Inferior parietal cortex (tissue), 1 donor: Measurements from ENCODE around the gene SEMA3D.

Source experiments
- DNase-seq: peaks from one replicate; pipeline ENCODE4 v3.0.0-alpha.2; 2016; ENCODE audit errors: extremely low spot score

SEMA3D gene

DNA sequence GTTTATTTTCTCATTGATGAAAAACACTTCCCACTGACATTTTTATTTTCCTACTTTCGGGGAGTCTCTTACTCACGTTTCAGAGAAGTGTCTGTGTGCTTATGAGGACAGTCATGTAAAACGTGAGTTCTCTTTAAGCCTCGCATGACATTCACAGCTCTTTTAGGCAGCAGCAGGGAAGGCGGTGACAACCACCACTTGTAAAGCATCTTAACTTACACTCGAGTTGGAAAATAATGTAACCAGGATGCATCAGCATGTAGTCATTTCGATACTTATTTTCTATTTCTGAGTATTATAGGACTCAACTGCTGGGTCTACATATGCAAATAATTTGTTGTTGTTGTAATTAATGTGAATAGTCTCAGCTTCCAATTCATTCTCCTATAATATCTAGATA lies 153.6 kb downstream of the SEMA3D start:
- no peak for DNase-seq

DNA sequence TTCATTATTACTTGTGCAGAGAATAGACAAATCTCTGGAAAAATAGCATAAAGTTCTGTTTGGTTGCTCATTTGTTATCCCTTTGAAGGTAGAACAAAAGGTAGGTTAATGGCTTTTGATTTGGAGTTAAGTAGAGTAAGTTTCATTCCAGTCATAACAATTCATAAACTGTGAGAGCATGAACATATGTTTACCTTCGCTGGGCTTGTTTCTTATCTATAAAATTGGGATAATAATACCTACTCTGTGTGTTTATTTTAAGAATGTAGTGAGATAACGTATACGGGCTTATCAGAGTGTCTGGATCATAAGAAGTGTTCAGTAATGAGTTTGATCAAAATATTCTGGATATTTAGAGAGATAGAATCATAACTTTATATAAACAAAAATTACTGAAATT lies 155.4 kb downstream of the SEMA3D start:
- no peak for DNase-seq

DNA sequence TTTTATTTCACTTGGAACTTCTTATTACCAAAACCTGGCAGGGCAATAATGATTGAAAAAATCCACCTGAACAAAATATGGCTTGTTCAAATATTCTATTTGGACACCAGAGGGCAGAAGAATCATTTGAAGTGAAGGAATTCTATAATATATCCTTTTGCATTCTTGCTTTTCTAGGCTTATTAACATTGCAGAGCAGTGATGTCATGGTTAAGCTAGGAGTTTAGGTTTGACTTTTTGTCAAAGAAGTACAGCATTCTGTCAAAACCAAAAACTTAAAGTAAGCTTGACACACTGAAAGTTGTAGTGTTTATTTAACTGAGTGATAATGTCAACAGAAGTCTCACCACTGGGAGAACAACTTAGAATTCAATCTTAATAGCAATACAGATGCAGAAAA lies 156.0 kb downstream of the SEMA3D start:
- DNase-seq, result peak; percentile 67

DNA sequence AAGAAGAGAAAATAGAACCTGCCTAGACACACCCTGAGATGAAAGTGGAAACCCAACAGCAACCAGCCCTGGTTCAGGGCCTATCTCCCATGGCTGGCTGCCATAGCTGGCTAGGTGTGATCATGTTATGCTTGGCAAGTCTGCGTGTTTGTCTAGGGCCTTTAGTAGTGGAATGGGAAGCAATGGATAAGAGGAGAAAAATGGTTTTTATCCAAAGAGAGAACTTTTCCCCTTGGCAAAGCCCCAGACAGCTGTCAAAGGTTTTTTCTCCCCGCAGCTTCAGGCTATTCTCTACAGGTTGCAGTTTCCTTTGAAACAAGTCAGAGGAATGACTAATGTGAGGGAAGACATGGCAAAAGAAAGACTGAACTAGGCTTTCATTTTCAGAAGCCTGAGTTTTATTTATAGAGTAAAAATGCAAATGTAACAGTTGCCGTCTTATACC lies 161.5 kb downstream of the SEMA3D start:
- DNase-seq, result no peak

DNA sequence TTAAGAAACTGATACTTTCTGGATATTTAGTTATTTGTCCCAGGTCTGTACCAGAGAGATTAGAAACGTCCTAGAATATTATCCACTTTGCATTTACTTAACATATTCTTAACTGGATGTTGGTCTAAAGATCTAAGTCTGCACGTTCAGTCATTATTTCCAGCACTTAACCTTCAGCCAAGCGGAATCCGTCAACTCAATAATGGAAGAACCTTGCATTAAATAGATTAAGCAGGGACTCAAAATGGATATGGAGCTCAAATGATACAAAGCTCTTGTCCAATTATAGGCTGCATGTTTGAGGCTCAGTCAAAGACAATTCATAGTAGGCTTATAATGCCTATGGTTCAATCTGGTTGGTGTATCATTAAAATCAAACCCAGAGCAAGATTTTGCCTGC lies 162.9 kb downstream of the SEMA3D start:
- no peak for DNase-seq

DNA sequence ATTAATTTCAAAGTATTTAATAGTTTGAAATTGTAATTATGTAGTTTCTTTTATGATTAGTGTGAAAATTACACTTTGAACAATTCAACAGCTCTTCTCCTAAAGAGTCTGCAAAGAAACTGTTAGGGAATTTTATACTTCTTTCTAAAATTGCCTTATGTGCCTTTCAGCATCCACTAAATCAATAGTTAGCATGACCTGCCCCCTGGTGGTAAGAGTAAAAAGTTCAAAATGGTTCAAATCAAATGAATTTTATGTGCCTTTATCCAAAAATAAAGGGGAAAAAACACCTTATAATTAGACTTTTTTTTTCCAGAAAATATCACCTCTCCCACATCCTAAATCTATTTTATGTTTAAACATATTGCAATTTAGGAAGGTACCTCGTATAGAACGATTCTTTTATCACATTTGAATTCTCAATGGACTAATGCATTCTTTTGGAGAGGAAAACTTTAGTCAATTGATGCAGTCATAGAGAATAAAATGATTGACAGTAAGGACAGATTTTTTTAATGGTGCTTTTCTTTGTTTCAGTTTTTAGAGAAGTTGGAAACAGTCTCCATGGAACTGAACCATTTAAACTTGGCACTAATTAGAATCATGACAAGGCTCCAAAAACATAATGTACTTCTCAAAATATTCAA lies 163.7 kb downstream of the SEMA3D start:
- DNase-seq, result peak; percentile 92

DNA sequence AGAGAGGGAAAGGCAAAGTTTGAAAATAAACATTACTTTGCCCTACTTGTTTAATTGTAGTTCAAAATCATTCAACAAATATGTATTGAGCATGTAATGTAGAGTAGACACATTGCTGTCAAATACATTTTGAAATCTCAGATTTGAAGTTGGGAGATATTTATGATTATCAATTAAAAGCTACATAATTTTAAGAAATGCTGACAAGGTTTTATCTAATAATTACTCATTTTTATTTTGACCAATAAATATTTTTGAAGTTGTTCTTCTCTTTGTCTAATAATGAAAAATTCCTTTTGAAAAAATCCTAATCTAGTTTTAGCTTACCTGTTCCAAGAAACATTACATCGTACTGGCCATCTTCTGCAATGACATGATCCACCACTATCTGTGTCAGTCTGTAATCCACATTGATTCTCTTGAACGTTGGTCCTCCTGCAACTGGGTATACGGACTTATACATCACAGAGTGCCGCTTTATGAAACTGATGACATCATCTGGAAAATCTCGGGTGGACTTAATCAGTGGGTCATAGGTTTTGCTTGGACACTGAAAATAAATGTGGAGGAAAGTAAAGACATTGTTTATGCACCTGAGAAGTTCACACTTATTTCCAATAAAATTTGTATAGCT lies 164.7 kb downstream of the SEMA3D start:
- no peak for DNase-seq

DNA sequence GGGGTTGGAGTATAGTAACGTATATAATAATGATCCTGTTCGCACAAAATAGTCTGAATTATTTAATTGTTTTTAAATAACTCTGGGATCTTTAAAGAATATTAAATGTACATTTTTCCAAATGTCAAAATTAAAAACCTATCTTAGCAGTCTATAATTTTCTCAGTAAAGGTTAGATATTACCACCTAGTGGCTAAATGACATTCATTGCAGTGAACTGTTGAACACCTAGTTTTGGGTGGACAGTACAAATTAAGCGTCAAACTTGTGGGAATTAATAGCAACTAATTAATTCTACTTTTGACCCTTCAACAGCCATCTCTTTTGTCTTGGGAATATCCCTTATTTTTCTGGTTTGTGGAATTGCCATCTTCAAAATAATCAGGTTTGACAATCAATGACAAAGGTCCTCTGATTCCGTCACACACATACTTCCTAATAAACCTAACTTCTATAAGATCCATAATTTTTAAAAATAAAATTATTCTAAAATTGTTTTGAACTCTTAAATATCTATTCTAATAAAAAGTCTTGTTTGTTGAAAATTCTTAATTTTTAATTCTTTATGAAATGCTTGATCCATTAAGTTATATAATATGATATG lies 165.7 kb downstream of the SEMA3D start:
- no peak for DNase-seq

DNA sequence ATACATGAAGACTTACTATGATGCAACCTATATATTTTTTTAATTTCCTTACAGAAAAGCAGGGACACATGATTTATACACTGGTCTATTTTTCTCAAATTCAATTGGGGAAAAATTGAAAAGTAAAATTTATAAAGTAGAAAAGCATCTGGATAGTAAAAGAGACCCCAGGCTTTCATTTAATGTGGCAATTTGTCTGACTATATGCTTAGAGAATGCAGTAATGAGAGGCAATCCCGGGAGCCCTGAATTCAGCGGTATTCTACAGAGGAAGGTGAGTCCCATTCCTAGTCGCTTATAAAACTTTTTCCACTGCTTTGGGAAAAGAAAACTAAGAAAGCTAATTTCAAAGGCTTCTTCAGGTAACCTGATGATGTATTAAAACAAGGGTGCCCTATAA lies 167.1 kb downstream of the SEMA3D start:
- DNase-seq, result no peak

DNA sequence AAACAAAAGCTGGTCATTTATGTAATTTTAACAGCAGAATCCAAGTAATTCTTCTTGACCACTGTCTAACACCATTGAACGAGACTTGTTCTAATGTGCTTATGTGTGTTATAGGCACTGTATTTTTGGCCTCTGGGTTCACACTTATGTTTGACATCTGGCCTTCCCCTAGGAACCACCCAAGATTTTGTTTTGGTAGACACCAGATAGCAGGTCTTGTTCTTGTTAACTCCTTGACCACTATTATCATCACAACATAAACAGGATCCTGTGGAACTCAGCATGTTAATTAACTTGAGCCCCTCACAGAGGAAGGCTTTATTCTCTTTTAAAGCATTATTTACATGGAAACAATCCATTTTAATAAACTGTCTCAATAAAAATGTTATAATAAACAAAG lies 167.7 kb downstream of the SEMA3D start:
- DNase-seq, result no peak

DNA sequence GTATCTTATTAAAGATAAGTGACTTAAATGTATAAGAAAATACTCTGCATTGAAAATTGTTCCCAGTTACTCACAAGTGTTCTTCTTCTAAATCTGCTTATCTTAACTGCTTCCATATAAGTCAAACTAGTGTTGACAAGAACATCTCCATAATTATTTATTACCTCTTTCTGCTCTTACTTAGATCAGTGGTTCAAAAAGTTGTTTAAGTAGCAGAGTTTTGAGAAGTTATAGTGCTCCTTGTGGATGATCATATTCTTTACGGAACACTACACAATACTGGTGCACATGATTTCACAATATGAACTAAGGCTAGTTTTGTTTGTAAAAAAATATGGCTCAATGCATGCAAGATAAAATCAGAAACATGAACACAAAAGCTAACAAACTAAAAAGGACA lies 168.4 kb downstream of the SEMA3D start:
- no peak for DNase-seq

DNA sequence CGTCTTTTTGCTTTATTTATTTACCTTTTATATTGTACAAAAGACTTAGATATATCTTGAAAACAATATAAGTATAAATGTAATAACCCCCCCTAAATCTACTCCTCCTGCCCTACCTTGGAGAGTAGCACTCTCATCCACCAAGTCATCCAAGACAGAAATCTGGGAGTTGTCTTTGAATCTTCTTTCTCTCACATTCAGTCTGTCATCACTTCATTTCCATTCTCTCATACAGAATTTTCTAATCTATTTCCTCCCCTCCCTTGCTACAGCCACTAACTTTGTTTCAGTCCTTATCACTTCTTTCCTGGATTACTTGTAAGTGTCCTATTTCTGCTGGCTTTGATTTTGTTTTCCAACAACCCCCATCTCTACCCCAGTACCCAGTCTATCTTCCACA lies 170.6 kb downstream of the SEMA3D start:
- DNase-seq, result no peak

DNA sequence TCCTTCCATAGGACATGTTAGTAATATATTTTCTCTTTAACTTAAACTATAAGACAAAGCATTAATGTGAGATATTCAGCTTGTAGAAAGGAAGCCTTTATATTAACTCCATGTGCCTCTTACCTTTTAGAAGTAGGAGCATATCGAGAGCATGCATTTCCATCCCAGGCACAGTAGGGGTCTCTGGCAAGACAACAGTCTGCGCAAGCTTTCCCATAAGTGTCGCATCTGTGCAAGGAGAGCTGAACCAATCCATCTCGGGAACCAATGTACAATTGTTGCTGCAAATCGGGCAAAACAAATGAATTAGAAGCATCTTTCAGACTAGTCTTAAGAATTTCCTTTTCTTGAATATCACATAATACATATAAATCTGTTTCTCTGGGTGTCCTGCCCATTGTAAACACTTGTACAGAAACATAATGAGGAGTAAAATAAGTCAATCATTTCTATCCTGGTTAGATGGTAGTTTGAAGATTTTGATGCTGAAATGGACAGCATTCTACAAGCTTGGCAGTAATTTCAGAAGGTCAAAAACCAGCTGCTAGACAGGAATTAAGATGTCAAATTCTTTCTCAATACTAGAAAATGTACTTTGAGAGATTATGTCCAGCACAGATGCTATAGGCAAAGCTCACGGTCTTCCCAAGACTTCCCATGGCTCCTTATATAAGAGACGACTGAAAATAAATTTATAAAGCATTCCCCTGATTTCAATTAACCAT lies 171.8 kb downstream of the SEMA3D start:
- no peak for DNase-seq

DNA sequence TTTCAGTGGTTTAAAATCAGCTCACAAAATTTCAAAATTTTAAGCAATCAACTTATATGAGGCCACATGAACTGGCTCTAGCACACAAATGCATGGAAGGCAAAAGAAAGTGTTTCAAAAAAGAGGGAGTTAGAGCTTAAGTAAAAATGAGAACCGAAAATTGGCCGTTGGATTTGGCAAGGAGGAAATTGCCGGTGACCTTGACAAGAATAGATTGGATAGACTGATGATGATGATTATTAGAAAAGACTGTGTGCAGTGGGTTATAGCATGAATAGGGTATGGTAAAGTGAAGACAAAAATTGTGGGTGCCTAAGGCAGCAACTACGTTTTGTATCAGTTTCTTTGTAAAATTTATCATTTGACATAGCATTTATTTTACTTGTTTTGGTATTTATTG lies 175.7 kb downstream of the SEMA3D start:
- DNase-seq, result no peak

DNA sequence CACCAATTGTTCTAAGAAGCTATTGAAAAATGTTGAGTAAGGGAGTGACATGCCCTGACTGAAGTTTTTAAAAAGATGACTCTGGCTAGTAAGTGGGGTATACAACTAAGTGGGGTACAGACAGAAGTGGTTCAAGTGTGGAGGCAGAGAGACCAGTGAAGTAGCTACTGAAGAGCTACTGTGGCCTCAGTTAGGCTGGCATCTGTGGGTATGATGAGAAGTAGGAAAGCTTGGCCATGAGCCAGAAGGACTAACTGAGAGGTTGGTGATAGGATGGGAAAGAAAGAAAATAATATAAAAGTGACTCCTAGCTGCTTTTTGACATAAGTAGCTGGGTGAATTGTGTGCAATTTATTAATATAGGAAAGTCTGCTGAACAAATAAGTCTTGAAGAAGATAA lies 176.6 kb downstream of the SEMA3D start:
- no peak for DNase-seq

DNA sequence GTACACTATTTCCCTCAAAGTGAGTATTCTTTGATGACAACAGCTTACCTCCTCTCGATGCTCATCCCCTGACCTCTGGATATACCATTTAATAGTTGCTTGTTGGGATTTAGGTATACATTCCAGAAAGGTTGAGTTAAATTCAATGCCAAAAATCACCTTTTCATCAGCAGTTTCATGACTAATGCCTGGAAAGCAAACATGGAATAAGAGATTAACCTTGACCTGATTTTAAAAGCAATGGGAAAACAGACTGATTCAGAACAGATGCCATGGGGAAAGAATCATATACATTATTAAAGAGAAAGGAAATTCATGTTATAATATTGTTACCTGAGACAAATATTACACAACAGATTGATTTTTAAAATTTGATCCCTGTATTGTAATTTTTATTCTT lies 180.1 kb downstream of the SEMA3D start:
- no peak for DNase-seq

DNA sequence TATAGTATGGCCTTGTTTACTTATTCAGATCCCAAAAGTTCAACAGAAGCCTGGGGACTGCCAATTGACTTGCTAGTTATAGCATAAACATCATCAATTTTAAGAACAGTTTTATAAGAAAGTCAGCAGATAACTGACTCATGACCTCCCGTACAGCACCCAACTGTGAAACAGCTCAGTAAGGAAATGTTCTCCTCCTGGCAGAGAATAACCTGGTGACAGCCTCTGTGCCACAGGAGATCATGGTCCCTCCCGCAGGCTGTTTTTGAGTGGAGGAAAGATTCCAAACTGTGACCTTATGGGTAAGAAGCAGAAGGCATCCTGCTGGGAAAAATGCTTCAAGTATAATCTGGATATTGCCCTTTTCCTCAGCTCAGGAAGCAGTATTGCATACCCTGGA lies 182.5 kb downstream of the SEMA3D start:
- no peak for DNase-seq

DNA sequence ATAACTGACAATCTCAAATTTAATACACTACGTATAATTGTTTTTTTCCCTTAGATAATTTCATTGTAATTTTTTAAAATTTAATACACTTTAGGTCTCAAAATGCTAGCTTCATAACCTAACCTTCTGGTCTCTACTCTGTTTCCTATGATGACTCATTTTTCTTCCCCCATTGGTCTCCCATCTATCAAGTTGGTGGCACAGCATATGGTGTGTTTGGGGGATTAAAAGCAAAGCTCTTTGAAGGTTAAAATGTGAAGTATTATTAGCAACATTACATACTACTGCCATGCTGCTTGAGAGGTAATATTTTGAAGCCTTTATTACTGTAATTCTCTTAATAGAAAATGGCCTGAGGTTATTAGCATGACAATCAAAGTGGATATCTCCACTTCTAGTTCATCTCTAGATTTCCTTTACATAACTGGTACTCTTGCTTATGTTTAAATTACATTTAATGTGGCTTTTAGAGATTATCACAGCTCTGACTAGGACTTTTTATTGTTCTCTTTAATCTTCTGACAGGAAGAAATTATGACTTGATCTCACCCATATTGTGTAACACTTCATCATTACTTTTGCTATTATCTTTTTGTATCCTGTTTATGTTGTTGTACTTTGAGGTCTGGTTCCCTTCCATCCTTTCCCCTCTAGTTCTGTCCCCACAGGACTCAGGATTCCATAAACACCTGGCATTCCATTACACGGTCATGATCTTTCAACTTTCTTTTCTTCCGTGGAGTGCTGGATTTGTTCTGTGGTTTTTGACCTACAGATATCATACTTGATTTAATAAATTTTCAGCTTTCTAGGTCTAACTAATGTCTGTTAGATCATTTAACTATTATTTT lies 185.1 kb downstream of the SEMA3D start:
- no peak for DNase-seq

DNA sequence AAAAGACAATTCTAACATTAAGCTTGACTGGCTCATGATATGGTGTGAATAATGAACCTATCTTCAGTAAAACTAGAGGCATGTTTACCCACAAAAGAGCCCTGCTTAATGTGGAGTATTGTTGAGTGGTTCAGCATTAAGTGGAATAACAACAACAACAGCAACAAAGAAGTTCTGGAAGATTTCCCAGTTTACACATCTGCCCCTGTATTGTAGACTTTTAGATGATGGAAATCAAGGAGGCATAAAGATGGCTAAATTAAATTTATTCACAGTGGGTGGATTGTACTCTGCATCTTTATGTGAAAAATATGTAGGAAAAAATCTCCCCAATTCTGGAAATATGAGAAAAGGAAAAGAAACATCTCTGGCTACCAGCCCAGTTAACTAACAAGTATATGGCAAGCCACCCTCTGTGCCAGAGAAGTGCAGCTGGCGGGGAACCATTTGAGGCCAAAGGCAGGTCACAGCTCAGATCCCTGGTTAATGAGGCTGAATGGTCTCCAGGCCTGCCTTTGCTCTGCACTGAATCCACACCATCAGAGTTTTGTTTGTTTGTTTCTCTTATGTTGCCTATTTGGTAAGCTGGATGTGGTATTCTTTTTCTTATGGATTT lies 186.0 kb downstream of the SEMA3D start:
- DNase-seq, result no peak

DNA sequence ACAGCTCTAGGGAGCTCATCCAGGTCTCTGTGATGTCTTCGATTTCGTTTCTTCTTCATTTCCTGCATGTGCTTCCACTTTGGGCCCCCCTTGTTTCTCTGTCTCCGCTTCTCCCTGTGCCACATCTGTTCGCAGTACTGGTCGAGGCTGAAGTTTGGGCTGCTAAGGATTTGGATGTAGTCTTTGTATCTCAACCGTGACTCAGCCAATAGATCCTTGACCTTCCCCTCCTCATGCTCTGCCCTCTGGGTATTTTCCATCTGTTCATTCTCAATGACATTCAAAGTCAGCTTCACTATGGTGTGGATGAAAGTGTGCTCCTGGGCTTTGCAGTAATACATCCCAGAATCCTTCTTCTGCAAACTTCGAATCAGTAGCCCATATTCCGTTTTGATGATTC lies 187.4 kb downstream of the SEMA3D start:
- no peak for DNase-seq

DNA sequence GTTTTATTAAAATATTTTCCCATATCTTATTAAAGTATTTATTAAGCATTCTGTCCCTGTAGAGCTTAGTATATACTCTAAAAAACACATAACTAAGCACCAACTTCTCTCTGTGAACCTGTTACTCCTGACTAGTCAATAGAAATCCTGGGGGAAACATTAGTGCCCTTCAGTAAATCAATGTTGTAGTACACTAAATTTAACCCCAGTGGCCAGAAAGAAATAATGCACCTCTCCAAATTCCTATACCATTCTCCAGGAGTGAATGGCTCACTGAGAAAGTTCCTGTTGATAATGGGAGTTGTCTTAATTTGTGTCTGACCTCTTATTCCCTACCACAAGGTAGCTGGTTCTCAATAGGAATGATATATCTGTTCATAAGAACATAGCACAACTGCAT lies 188.2 kb downstream of the SEMA3D start:
- no peak for DNase-seq
